Measurements from ENCODE around the gene GOLPH3. TPM values are rescaled to one million over a fixed set of nuclear protein-coding genes. Genes with fewer than 3 reads are reported as not detected.
"Not testable (repeated sequence)": the region's sequence is repeated elsewhere in the genome, so short reads cannot be mapped to it uniquely, and the experiment has no call there.

The GOLPH3 gene
- total RNA-seq, 1 experiment from 2014 or later, result 46.2 TPM

- Histone ChIP-seq H3K36me3 (ENCODE audit: low read depth, low read length) (peaks cover 22% of the 10 kb centered on the region; the same call in 1 of the 2 replicates), H3K27me3 (ENCODE audit: low read length) (no peaks in the 10 kb centered on the region), H3K27ac (ENCODE audit: low read length) (no peak overlapping the region), H2AFZ (ENCODE audit: low read length) (no peak overlapping the region), H3K4me1 (ENCODE audit: insufficient read depth, low read length) (no peaks in the 10 kb centered on the region), H4K20me1 (ENCODE audit: low read length) (0 out of 2 replicates have a peak, but pooled peaks cover 5% of the 10 kb centered on the region), H3K9me2 (replicated peaks; ENCODE audit: low read length) (no peaks in the 10 kb centered on the region), H3F3A (ENCODE audit: low read length, unreplicated experiment) (no peaks in the 10 kb centered on the region), H3K79me2 (ENCODE audit: low read length) (peaks cover 21% of the 10 kb centered on the region), H3K9ac (ENCODE audit: low read length) (no peak overlapping the region), H3K9me3 (ENCODE audit: low read length) (no peaks in the 10 kb centered on the region), H3K4me2 (ENCODE audit: low read length) (no peak overlapping the region), H3K4me3 (ENCODE audit: low read length) (no peak overlapping the region)
- ATAC-seq, result no peak
- TF ChIP-seq EZH2 (IDR thresholded peaks at IDR 0.05; ENCODE audit: low read length, unreplicated experiment) (no peak), CTCF (conservative IDR thresholded peaks at IDR 0.05; ENCODE audit: low read depth, low read length) (no peak), EZH2phosphoT487 (IDR thresholded peaks at IDR 0.05; ENCODE audit: borderline replicate concordance, low read length) (no peak)
- BruUV-seq (replicated peaks), result no TSS peak
- ChIA-PET POLR2A (ENCODE audit: unreplicated experiment) (no interaction called here), CTCF (no interaction called here)
- DNase-seq, result no peak
- intact Hi-C loops (cut with micrococcal nuclease), result no loop called here
Observed at GRCh38 chr5:32123889-32124676, 50.0 kb downstream of the GOLPH3 start.

- Histone ChIP-seq H4K20me1 (ENCODE audit: low read length) (0 out of 2 replicates have a peak, but pooled peaks cover 5% of the 10 kb centered on the region), H3K9ac (ENCODE audit: low read length) (no peak overlapping the region), H3F3A (ENCODE audit: low read length, unreplicated experiment) (no peaks in the 10 kb centered on the region), H3K36me3 (ENCODE audit: low read depth, low read length) (peaks cover 22% of the 10 kb centered on the region; the same call in 1 of the 2 replicates), H3K4me2 (ENCODE audit: low read length) (no peak overlapping the region), H3K79me2 (ENCODE audit: low read length) (peaks cover 13% of the 10 kb centered on the region), H3K27ac (ENCODE audit: low read length) (no peak overlapping the region), H3K27me3 (ENCODE audit: low read length) (no peaks in the 10 kb centered on the region), H3K9me2 (replicated peaks; ENCODE audit: low read length) (no peaks in the 10 kb centered on the region), H3K4me3 (ENCODE audit: low read length) (no peak overlapping the region), H3K4me1 (ENCODE audit: insufficient read depth, low read length) (no peaks in the 10 kb centered on the region), H3K9me3 (ENCODE audit: low read length) (no peaks in the 10 kb centered on the region), H2AFZ (ENCODE audit: low read length) (no peak overlapping the region)
- intact Hi-C loops (cut with micrococcal nuclease), result no loop called here
- no peak for DNase-seq
- TF ChIP-seq EZH2phosphoT487 (IDR thresholded peaks at IDR 0.05; ENCODE audit: borderline replicate concordance, low read length) (no peak), CTCF (conservative IDR thresholded peaks at IDR 0.05; ENCODE audit: low read depth, low read length) (no peak), EZH2 (IDR thresholded peaks at IDR 0.05; ENCODE audit: low read length, unreplicated experiment) (no peak)
- BruUV-seq (replicated peaks), result no TSS peak
- CTCF ChIA-PET, result no interaction called here
- POLR2A ChIA-PET (ENCODE audit: unreplicated experiment), result no interaction called here
- ATAC-seq, result no peak
Observed at GRCh38 chr5:32123058-32123805, 50.9 kb downstream of the GOLPH3 start.

GRCh38 chr5:32118922-32119321, 55.2 kb downstream of the GOLPH3 start:
- BruUV-seq (replicated peaks); H3K27me3 ChIP-seq (ENCODE audit: low read length); H3K36me3 ChIP-seq (ENCODE audit: low read depth, low read length); H3K79me2 ChIP-seq (ENCODE audit: low read length); H3K4me2 ChIP-seq (ENCODE audit: low read length); H3K9ac ChIP-seq (ENCODE audit: low read length); H2AFZ ChIP-seq (ENCODE audit: low read length); ATAC-seq; intact Hi-C loops (cut with micrococcal nuclease); H3K9me3 ChIP-seq (ENCODE audit: low read length); H4K20me1 ChIP-seq (ENCODE audit: low read length); H3K4me1 ChIP-seq (ENCODE audit: insufficient read depth, low read length); POLR2A ChIA-PET (ENCODE audit: unreplicated experiment); DNase-seq; CTCF ChIA-PET; H3K4me3 ChIP-seq (ENCODE audit: low read length); H3K27ac ChIP-seq (ENCODE audit: low read length); H3F3A ChIP-seq (ENCODE audit: low read length, unreplicated experiment); H3K9me2 ChIP-seq (replicated peaks; ENCODE audit: low read length): not testable (repeated sequence)

Data from PC-3 (cell line).